ENCODE data around the gene C20orf144.
"Not testable (repeated sequence)": the region's sequence is repeated elsewhere in the genome, so short reads cannot be mapped to it uniquely, and the experiment has no call there.

C20orf144 gene

DNA sequence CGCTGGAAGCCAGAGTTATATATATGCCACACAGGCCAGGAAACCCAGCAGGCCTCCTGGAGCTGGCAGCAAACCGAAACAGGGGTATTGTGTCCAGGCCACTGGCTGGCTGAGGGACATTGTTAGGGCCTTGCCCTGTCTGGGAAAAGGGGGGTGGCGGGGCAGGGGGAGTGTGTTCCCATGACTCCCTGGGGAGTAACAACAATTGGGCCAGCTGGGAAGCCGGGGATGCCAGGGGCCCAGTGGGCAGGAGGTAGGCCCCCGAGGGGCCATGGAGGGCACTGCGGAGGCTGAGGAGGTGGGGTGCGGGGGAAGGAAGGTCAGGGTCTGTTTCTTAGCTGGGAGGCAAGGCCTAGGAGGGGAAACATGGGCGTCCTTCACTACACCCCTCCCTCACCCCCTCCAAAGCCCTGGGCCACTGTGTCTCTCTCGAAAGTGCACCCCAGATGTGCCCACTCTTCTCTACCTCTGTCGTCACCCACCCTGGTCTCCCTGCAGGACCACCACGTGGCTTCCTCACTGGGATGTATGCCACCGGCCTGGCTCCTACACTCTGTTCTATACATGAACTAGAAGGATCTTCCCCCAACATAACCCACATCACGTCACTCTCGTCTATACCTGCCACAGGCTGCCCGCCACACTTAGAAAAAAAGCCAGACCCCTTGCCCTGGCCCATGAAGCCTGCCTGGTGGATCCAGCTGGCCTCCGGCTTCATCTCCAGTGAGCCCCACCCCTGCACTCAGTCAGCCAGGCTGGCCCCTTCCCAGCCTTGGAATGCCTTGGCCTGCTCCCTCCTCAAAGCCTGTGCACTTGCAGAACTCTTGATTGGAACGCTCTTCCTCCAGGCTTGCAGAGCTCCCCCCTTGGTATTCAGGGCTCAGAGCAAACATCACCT lies 31.9 kb downstream of the C20orf144 start:
- DNase-seq, result no peak

GRCh38 chr20:33694639-33695012 lies 32.5 kb downstream of the C20orf144 start:
- DNase-seq, result no peak

DNA sequence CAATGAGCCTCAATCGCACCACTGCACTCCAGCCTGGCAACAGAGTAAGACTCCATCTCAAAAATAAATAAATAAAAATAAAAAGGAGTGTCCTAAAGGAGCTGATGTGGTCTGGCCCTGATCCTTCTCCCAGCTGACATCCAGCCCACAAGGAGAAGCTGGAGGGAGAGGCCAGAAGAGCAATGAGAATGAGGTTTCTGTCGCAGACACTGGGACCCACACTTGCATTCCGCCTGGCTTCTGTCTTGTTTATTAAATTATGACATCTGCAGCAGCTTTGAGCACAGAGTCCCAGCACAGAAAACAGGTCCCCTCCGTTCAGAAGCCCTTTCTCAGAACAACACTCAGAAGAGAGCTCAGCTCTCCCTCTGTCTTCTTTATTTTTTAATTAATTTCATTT lies 34.3 kb downstream of the C20orf144 start:
- no peak for DNase-seq

- DNase-seq, result no peak
Observed at GRCh38 chr20:33697129-33697528, 35.0 kb downstream of the C20orf144 start.

- not testable (repeated sequence) for DNase-seq
Observed at GRCh38 chr20:33698966-33699365, 36.8 kb downstream of the C20orf144 start.

DNA sequence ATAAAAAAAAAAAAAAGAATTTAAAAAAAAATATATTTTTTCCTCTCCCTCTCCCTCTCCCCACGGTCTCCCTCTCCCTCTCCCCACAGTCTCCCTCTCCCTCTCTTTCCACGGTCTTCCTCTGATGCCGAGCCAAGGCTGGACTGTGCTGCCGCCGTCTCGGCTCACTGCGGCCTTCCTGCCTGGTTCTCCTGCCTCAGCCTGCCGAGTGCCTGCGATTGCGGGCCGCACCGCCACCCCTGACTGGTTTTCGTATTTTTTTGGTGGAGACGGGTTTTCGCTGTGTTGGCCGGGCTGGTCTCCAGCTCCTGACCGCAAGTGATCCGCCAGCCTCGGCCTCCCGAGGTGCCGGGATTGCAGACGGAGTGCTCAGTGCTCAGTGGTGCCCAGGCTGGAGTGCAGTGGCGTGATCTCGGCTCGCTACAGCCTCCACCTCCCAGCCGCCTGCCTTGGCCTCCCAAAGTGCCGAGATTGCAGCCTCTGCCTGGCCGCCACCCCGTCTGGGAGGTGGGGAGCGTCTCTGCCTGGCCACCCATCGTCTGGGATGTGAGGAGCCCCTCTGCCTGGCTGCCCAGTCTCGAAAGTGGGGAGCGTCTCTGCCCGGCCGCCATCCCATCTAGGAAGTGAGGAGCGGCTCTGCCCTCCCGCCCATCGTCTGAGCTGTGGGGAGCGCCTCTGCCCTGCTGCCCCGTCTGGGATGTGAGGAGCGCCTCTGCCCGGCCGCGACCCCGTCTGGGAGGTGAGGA lies 38.7 kb downstream of the C20orf144 start:
- DNase-seq, result not testable (repeated sequence)

DNA sequence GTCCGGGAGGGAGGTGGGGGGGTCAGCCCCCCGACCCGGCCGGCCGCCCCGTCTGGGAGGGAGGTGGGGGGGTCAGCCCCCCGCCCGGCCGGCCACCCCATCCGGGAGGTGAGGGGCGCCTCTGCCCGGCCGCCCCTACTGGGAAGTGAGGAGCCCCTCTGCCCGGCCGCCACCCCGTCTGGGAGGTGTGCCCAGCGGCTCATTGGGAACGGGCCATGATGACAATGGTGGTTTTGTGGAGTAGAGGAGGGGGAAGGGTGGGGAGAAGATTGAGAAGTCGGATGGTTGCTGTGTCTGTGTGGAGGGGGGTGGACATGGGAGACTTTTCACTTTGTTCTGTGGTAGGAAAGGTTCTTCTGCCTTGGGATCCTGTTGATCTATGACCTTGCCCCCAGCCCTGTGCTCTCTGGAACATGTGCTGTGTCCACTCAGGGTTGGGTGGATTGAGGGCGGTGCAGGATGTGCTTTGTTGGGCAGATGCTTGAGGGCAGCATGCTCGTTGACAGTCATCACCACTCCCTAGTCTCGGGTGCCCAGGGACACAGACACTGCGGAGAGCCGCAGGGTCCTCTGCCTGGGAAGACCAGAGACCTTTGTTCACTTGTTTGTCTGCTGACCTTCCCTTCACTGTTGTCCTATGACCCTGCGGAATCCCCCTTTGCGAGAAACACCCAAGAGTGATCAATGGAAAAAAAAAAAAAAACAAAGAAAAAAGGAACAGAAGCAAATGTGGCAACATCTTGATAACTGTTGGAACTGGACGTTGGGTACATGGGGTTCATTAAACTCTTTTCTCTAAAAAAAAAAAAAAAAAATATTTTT lies 39.7 kb downstream of the C20orf144 start:
- no peak for DNase-seq

GRCh38 chr20:33702861-33703260 lies 40.7 kb downstream of the C20orf144 start:
- DNase-seq, result no peak

DNA sequence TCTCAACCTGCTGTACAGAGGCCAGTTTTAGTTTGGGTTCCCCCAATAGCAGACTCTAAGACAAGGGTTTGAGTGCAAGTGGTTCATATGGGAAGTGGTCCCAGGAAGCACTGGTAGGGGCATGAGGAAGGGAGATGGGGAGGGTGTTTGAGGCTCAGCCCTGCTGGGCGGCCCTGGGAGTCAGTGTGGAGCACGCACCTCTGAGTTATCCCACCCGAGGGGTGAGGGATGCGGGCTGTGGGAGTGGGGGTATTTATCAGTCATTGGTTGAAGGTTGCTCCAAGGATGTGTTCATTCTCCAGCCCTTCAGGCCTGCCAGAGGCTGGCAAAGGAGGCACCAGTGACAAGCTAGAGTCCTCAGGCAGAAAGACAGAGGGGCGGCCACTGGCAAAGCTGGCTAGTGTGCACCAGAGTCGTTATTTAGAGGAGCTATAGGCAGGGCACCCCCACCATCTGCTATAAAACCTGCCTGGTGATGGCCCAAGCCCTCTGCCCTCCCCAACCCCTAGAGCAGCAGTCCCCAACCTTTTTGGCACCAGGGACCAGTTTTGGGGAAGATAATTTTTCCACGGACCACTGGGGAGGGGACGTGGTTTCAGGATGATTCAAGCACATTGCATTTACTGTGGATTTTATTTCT lies 41.5 kb downstream of the C20orf144 start:
- DNase-seq, result no peak

GRCh38 chr20:33704197-33704924 lies 42.2 kb downstream of the C20orf144 start:
- no peak for DNase-seq

GRCh38 chr20:33707668-33708067 lies 45.5 kb downstream of the C20orf144 start:
- no peak for DNase-seq

DNA sequence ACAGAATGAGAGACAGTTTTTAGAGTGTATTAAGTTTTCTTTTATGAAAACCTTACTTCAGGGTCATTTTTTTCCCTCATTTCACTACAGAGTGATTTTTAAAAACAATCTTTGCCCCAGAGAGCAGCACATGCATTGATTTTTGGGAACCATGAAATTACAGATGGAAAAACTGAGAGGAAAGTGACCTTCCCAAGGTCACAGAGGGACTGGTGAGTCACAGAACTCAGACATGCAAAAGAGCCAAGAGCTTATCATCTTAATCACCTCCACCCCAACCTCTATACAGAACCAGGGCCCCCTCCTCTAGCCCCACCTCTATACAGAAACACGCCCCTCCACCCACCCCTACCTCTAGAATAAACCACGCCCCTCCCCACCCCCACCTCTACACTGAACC lies 47.3 kb downstream of the C20orf144 start:
- no peak for DNase-seq

DNA sequence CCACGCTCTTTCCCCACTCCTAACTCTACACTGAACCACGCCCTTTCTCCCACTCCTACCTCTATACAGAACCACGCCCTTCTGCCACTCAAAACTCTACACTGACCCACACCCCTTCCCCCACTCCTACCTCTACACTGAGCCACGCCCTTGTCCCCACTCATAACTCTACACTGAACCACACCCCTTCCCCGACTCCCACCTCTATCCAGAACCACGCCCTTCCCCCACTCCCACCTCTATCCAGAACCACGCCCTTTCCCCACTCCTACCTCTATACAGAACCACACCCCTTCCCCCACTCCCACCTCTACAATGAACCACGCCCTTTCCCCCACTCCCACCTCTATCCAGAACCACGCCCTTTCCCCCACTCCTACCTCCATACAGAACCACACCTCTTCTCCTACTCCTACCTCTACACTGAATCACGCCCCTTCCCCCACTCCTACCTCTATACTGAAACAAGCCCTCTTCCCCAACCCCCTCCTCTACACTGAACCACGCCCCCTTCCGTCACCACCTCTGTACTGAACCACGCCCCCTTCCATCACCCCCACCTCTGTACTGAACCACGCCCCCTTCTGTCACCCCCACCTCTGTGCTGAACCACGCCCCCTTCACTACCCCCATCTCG lies 47.9 kb downstream of the C20orf144 start:
- no peak for DNase-seq

GRCh38 chr20:33710681-33711445 lies 48.7 kb downstream of the C20orf144 start:
- DNase-seq, result no peak

- no peak for DNase-seq
Observed at GRCh38 chr20:33711446-33711738, 49.3 kb downstream of the C20orf144 start.

Measured in right kidney (tissue), 1 donor.